GM12873 (cell line): ENCODE data around the gene AMMECR1.

Experiments
- CTCF ChIP-seq: IDR thresholded peaks from 2 replicates; pipeline ENCODE4 v1.5.1; 2012; ENCODE audit warnings: low read depth, mild to moderate bottlenecking, moderate library complexity, low read length, control low read depth; ENCODE audit not compliant: insufficient read depth; ENCODE audit errors: missing control alignments

AMMECR1 gene

DNA sequence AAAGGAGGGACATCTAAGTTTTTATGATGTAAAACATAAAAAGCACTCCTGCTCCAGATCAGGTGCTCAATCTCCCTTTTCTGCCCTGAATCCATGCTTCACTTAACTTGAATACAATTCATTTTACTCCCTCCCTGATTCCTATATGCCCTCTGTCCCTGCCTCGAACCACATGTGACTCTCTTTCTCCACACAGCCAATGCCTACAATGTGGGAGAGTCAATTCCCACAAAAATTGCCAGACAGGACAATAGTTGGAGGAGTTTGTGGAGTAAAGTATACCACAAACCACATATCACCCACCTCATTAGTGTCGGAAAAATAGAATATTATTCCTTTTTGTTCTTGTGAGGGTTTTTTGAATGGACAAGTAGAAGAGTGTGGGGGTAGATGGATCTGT lies 9.7 kb downstream of the AMMECR1 start:
- no peak for TF ChIP-seq CTCF

DNA sequence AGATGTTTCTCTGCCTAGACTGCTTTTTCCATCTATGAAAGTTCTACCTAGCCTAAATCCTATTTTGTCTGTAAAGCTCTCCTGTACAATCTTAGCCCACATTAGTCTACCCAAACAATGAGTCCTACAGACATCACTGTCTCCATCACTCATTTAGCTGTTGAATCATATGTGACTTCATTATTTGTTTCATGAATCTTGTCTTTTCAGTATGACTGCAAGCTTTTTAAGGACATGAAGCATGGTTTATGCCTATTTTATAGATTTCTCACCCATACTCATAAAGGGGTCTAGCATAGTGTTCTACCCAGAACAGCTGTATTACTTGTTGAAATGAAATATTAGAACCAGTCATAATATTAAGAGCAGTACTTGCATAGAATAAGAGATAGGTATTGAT lies 13.0 kb downstream of the AMMECR1 start:
- TF ChIP-seq CTCF, result no peak

DNA sequence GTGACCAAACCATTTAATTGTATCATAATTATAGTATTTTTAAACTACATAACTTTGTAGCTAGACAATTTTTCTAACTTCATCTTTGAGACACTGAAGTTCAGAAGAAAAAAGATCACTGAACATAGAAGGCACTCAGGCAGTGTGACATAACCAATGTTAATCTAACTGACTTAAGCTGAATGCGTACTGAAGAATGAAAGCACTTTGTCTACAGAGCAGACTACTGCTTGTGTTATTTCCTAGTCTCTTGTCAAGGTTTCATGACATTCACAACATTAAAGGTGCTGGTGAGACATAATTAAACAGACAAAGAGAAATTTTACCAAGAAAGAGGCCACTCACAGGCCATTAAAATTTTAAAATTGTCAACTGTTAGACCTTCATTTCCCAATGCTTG lies 13.5 kb downstream of the AMMECR1 start:
- no peak for TF ChIP-seq CTCF

DNA sequence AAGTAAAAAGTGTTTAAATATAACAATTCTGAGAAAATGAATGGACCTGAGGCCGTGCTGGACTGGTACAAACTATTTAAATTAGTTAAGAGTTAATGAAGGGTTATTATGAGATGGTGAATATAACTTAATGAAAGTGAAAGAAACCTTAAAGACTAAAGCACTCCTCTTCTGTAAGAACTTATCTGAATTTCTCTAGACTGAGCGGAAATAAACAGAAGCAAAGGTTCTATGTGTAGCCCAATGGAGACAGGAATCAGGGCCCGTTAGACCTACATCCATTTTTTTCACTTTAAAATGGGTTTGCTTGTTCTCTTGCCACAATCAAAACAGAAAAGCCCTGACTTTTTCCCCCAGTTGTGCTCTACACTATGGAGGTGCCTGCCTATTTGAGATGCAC lies 14.9 kb downstream of the AMMECR1 start:
- TF ChIP-seq CTCF, result no peak

- TF ChIP-seq CTCF, result no peak
Measured at GRCh38 chrX:110301194-110301593, 16.7 kb downstream of the AMMECR1 start.

DNA sequence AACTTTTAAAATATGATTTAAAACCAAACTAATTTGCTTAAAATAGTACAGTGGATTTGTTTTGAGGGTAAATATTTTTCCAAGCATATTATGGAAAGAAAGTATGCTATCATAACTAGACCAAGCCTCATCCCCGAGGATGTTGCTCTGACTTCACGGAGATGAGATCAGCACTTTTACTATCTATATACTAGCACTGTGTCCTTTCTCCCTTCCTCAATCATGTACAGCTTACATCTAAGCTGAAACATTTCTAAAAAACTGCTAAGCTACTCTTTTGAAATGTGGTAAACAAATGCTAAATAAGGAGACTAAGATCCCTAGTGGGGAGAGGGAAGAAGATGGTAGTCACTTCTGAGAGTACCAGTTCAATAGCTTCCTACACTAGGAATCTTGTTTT lies 23.8 kb downstream of the AMMECR1 start:
- no peak for TF ChIP-seq CTCF

DNA sequence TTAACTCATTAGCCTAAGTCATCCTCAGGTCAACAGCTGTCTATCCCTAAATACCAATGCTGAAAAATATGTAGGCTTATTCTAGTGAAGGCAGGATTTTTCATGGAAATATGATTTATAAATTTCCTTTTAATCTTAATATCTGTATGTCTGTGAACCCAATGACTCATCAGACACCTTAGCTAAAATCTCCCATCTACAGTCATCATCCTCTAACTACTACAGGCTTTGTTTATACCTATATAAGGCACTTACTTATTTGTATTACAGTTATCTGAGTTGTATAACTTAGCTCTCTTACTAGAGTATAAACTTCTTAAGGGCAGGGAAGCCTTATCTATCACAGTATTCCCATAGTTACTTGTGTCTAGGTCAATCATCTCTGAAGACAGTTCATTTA lies 24.2 kb downstream of the AMMECR1 start:
- no peak for TF ChIP-seq CTCF

GRCh38 chrX:110287605-110288004 lies 30.3 kb downstream of the AMMECR1 start:
- TF ChIP-seq CTCF, result no peak
